Measurements from ENCODE around the gene BTBD6. TPM values are rescaled to one million over a fixed set of nuclear protein-coding genes. Genes with fewer than 3 reads are reported as not detected.

Gene BTBD6
- total RNA-seq: 10 to 100 TPM; 54.1 to 55.0 TPM
- polyA plus RNA-seq: 16.2 TPM

- H3K27ac Mint-ChIP-seq: peak within 1 kb of the TSS; percentile 75 to 96 (median 84)
- H3K4me1 Mint-ChIP-seq: peaks cover 18 to 46% (median 45%) of the 10 kb centered on the region in 3 donors
- POLR2A ChIA-PET: interaction anchor here (0.8 to 2.0 kb wide), 4 partner anchors 52 to 496 kb away, joined by 3 to 15 read pairs (median 6); partner anchors contain the start of genes BRF1, GPR132 and PACS2
- H3K27me3 ChIP-seq (ENCODE audit: insufficient read depth, low read length, poor library complexity, severe bottlenecking): no peaks in the 10 kb centered on the region
- peaks cover 0 to 51% (median 2%) of the 10 kb centered on the region in 3 donors for H3K36me3 Mint-ChIP-seq
- DNase-seq: peak; percentile 83 to 90 (median 87)
- CTCF ChIA-PET: interaction anchor here (0.9 to 1.7 kb wide), 6 partner anchors 8 to 158 kb away, joined by 3 to 11 read pairs (median 4); partner anchors contain the start of genes BRF1 and PACS2
- peaks cover 17% of the 10 kb centered on the region for H3K4me1 ChIP-seq (ENCODE audit: insufficient read depth, low read length)
- H3K9me3 Mint-ChIP-seq: no peaks in the 10 kb centered on the region
- H3K9me3 ChIP-seq (ENCODE audit: low read length): no peaks in the 10 kb centered on the region
- H3K27me3 Mint-ChIP-seq: no peaks in the 10 kb centered on the region
- no peaks in the 10 kb centered on the region for H3K36me3 ChIP-seq (ENCODE audit: insufficient read depth, low read length)
- H3K4me3 Mint-ChIP-seq: peak within 1 kb of the TSS; percentile 76 to 90 (median 79)
- H3K27ac ChIP-seq (ENCODE audit: low read depth, low read length): peak within 1 kb of the TSS; percentile 51
- H3K4me3 ChIP-seq (ENCODE audit: low read length): peak within 1 kb of the TSS; percentile 82
Measured at GRCh38 chr14:105248368-105249181, at the start of gene BTBD6. TSS of gene BTBD6 (plus strand) at chr14:105248533. CDS start at chr14:105248712, 179 bp downstream.

GRCh38 chr14:105198588-105198987, 49.7 kb upstream of the BTBD6 start:
- POLR2A ChIA-PET: no interaction called here

GRCh38 chr14:105199093-105199492, 49.2 kb upstream of the BTBD6 start:
- Histone ChIP-seq H3K27ac (ENCODE audit: low read depth, low read length) (no peak overlapping the region), H3K36me3 (ENCODE audit: insufficient read depth, low read length) (no peaks in the 10 kb centered on the region), H3K4me1 (ENCODE audit: insufficient read depth, low read length) (peaks cover 45% of the 10 kb centered on the region), H3K9me3 (ENCODE audit: low read length) (no peaks in the 10 kb centered on the region), H3K4me3 (ENCODE audit: low read length) (no peak overlapping the region), H3K27me3 (ENCODE audit: insufficient read depth, low read length, poor library complexity, severe bottlenecking) (peaks cover 11% of the 10 kb centered on the region)
- H3K36me3 Mint-ChIP-seq: no peaks in the 10 kb centered on the region
- H3K4me3 Mint-ChIP-seq: no peak overlapping the region
- ChIA-PET POLR2A (no interaction called here), CTCF (no interaction called here)
- no peak for DNase-seq
- H3K27ac Mint-ChIP-seq: no peak overlapping the region
- peaks cover 6 to 33% (median 11%) of the 10 kb centered on the region in 3 donors for H3K4me1 Mint-ChIP-seq
- H3K27me3 Mint-ChIP-seq: peaks cover 37 to 49% of the 10 kb centered on the region in 2 donors
- H3K9me3 Mint-ChIP-seq: no peaks in the 10 kb centered on the region

More at GRCh38 chr14:105198588-105198987, 49.7 kb upstream of the BTBD6 start:
- H3K9me3 Mint-ChIP-seq: no peaks in the 10 kb centered on the region
- no peak overlapping the region for H3K27ac Mint-ChIP-seq
- CTCF ChIA-PET: interaction anchor here (1.8 kb wide), 1 partner anchor 19 kb away, joined by 4 read pairs; no protein-coding TSS in a partner anchor
- no peak for DNase-seq
- no peak overlapping the region for H3K4me3 ChIP-seq (ENCODE audit: low read length)
- no peaks in the 10 kb centered on the region for H3K9me3 ChIP-seq (ENCODE audit: low read length)
- peak overlapping the region in 1 of 7 donors; percentile 25 for H3K4me3 Mint-ChIP-seq
- peaks cover 11% of the 10 kb centered on the region for H3K27me3 ChIP-seq (ENCODE audit: insufficient read depth, low read length, poor library complexity, severe bottlenecking)
- H3K36me3 ChIP-seq (ENCODE audit: insufficient read depth, low read length): no peaks in the 10 kb centered on the region
- H3K4me1 Mint-ChIP-seq: peaks cover 11 to 38% (median 14%) of the 10 kb centered on the region in 3 donors
- H3K27me3 Mint-ChIP-seq: peaks cover 39 to 54% of the 10 kb centered on the region in 2 donors
- H3K27ac ChIP-seq (ENCODE audit: low read depth, low read length): no peak overlapping the region
- no peaks in the 10 kb centered on the region for H3K36me3 Mint-ChIP-seq
- H3K4me1 ChIP-seq (ENCODE audit: insufficient read depth, low read length): peaks cover 50% of the 10 kb centered on the region

DNA sequence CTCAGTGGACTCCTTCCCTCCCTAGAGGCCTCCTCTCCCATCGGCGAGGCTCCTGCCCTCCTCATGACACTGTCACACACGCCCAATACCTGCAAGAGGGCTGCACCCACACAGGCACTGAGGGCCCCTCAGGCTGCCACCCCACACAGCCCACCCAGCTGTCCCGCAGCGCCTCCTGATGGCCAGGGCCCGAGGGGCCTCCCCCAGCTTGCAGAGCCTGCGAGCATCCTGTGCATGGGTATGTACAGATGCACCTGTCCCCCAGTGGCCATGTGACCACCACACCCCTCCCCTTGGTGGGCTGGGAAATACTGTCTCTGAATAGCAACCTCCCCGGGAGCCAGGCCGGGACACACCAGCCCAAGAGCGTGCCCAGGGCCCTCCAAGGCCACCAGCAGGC, 48.3 kb upstream of the BTBD6 start:
- POLR2A ChIA-PET: no interaction called here
- Histone ChIP-seq H3K27me3 (ENCODE audit: insufficient read depth, low read length, poor library complexity, severe bottlenecking) (peaks cover 11% of the 10 kb centered on the region), H3K4me3 (ENCODE audit: low read length) (no peak overlapping the region), H3K27ac (ENCODE audit: low read depth, low read length) (no peak overlapping the region), H3K9me3 (ENCODE audit: low read length) (no peaks in the 10 kb centered on the region), H3K36me3 (ENCODE audit: insufficient read depth, low read length) (no peaks in the 10 kb centered on the region), H3K4me1 (ENCODE audit: insufficient read depth, low read length) (peaks cover 36% of the 10 kb centered on the region)
- CTCF ChIA-PET: interaction anchor here (1.4 kb wide), 1 partner anchor 101 kb away, joined by 4 read pairs; the partner anchor contains the start of gene BRF1
- H3K4me3 Mint-ChIP-seq: no peak overlapping the region
- H3K4me1 Mint-ChIP-seq: peaks cover 0 to 32% (median 7%) of the 10 kb centered on the region in 3 donors
- peaks cover 34 to 42% of the 10 kb centered on the region in 2 donors for H3K27me3 Mint-ChIP-seq
- H3K9me3 Mint-ChIP-seq: no peaks in the 10 kb centered on the region
- H3K27ac Mint-ChIP-seq: no peak overlapping the region
- no peak for DNase-seq
- no peaks in the 10 kb centered on the region for H3K36me3 Mint-ChIP-seq

DNA sequence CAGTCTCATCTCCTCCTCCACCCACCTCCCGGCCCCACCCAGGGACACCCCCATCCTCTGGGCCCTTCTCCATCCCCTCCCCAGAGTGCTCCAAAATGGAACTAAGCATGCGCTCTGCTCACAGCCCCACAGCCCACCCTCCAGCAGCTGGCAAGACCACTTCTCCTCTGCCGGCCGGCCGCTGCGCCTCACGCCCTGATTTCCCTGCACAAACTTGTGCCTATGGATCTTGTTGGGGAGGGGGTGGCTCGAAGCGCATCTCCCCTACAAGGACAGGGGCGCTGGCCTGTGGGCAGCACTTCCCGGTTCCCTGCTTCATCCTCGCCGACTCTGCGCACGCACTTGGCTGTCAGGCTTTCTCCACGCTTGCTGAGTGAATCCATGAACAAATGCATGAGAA, 47.7 kb upstream of the BTBD6 start:
- peaks cover 30% of the 10 kb centered on the region for H3K4me1 ChIP-seq (ENCODE audit: insufficient read depth, low read length)
- no peaks in the 10 kb centered on the region for H3K9me3 ChIP-seq (ENCODE audit: low read length)
- no peak overlapping the region for H3K4me3 Mint-ChIP-seq
- H3K27ac ChIP-seq (ENCODE audit: low read depth, low read length): no peak overlapping the region
- H3K27me3 Mint-ChIP-seq: peaks cover 34 to 39% of the 10 kb centered on the region in 2 donors
- peaks cover 11% of the 10 kb centered on the region for H3K27me3 ChIP-seq (ENCODE audit: insufficient read depth, low read length, poor library complexity, severe bottlenecking)
- CTCF ChIA-PET: interaction anchor here (1.4 to 1.7 kb wide), 2 partner anchors 101 to 152 kb away, joined by 4 to 5 read pairs; partner anchors contain the start of gene BRF1
- no peaks in the 10 kb centered on the region for H3K9me3 Mint-ChIP-seq
- no peak overlapping the region for H3K27ac Mint-ChIP-seq
- H3K4me3 ChIP-seq (ENCODE audit: low read length): no peak overlapping the region
- DNase-seq: no peak
- no peaks in the 10 kb centered on the region for H3K36me3 ChIP-seq (ENCODE audit: insufficient read depth, low read length)
- H3K36me3 Mint-ChIP-seq: no peaks in the 10 kb centered on the region
- POLR2A ChIA-PET: no interaction called here
- peaks cover 0 to 28% (median 5%) of the 10 kb centered on the region in 3 donors for H3K4me1 Mint-ChIP-seq

GRCh38 chr14:105201156-105201924, 47.0 kb upstream of the BTBD6 start:
- ChIA-PET CTCF (interaction anchor here (0.7 to 1.7 kb wide), 5 partner anchors 11 to 227 kb away, joined by 3 to 5 read pairs (median 4); partner anchors contain the start of gene BRF1), POLR2A (no interaction called here)
- peak overlapping the region in 1 of 8 donors; percentile 84 for H3K27ac Mint-ChIP-seq
- Histone ChIP-seq H3K9me3 (ENCODE audit: low read length) (no peaks in the 10 kb centered on the region), H3K27me3 (ENCODE audit: insufficient read depth, low read length, poor library complexity, severe bottlenecking) (peaks cover 7% of the 10 kb centered on the region), H3K4me3 (ENCODE audit: low read length) (no peak overlapping the region), H3K27ac (ENCODE audit: low read depth, low read length) (no peak overlapping the region), H3K4me1 (ENCODE audit: insufficient read depth, low read length) (peaks cover 23% of the 10 kb centered on the region), H3K36me3 (ENCODE audit: insufficient read depth, low read length) (no peaks in the 10 kb centered on the region)
- H3K9me3 Mint-ChIP-seq: no peaks in the 10 kb centered on the region
- H3K4me1 Mint-ChIP-seq: peaks cover 0 to 21% (median 5%) of the 10 kb centered on the region in 3 donors
- DNase-seq: no peak
- no peak overlapping the region for H3K4me3 Mint-ChIP-seq
- no peaks in the 10 kb centered on the region for H3K36me3 Mint-ChIP-seq
- peaks cover 34 to 36% of the 10 kb centered on the region in 2 donors for H3K27me3 Mint-ChIP-seq

DNA sequence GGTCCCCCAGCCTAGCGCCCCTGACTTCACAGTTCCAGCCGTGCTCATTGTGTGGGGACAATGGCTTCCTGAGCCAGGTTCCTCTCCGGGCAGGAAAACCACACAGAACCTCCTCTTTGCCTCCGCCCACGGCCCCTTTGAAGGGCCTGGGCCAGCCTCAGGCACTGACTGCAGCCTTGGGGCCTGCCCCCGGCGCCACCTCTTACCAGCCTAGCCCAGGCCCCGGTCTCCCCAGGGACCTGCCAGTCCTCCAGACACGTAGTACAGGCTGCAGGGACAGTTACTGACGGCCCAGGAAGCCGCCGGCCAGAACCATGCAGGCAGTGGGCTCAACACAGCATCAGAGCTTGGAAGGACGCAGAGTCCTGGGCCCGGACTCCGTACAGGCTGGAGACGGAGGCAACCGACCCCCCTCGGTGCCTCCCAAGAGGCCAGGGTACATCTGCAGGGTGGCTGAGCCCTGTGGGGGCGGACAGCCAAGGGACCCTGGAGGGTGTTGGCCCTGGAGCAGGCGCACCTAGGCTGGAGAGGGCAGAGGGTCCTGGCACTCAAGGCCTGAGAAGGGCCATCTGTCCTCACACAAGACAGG, 46.3 kb upstream of the BTBD6 start:
- H3K36me3 Mint-ChIP-seq: no peaks in the 10 kb centered on the region
- no peaks in the 10 kb centered on the region for H3K36me3 ChIP-seq (ENCODE audit: insufficient read depth, low read length)
- no peak overlapping the region for H3K27ac Mint-ChIP-seq
- H3K27me3 Mint-ChIP-seq: peaks cover 34 to 36% of the 10 kb centered on the region in 2 donors
- H3K9me3 ChIP-seq (ENCODE audit: low read length): no peaks in the 10 kb centered on the region
- H3K9me3 Mint-ChIP-seq: no peaks in the 10 kb centered on the region
- peaks cover 0 to 18% (median 5%) of the 10 kb centered on the region in 3 donors for H3K4me1 Mint-ChIP-seq
- H3K4me3 ChIP-seq (ENCODE audit: low read length): no peak overlapping the region
- no peak overlapping the region for H3K4me3 Mint-ChIP-seq
- ChIA-PET POLR2A (no interaction called here), CTCF (interaction anchor here (0.7 to 3.7 kb wide), 5 partner anchors 8 to 228 kb away, joined by 3 to 18 read pairs (median 4); no protein-coding TSS in a partner anchor)
- no peak for DNase-seq
- H3K27me3 ChIP-seq (ENCODE audit: insufficient read depth, low read length, poor library complexity, severe bottlenecking): peaks cover 6% of the 10 kb centered on the region
- H3K4me1 ChIP-seq (ENCODE audit: insufficient read depth, low read length): peaks cover 19% of the 10 kb centered on the region
- H3K27ac ChIP-seq (ENCODE audit: low read depth, low read length): no peak overlapping the region
